GM12872 (cell line): ENCODE data around the gene DOCK9.

Source experiments
- TF ChIP-seq, protein P1 (sequence below): IDR thresholded peaks from 3 replicates; pipeline ENCODE4 v1.5.1; 2011; ENCODE audit warnings: low read depth, mild to moderate bottlenecking, low read length, moderate library complexity; ENCODE audit not compliant: insufficient read depth

DOCK9 gene

DNA sequence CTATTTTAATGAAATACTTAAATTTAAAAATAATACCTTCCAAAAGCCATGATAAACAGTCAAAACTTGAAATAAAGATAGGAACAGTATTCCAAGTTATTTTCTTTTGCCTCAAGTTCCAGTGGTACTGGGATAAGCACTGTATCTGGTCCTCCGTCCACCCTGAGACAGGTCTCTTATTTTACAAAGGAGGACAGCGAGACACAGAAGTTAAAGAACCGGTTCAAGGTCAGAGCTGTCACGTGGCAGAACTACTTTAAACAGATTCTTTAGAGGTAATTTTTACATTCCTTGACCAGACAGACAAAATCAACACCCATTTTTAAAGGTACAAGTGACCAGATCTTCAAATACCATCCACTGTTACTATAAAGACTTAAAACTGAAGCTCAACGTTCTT, 10.4 kb upstream of the DOCK9 start:
- TF ChIP-seq, protein P1, sequence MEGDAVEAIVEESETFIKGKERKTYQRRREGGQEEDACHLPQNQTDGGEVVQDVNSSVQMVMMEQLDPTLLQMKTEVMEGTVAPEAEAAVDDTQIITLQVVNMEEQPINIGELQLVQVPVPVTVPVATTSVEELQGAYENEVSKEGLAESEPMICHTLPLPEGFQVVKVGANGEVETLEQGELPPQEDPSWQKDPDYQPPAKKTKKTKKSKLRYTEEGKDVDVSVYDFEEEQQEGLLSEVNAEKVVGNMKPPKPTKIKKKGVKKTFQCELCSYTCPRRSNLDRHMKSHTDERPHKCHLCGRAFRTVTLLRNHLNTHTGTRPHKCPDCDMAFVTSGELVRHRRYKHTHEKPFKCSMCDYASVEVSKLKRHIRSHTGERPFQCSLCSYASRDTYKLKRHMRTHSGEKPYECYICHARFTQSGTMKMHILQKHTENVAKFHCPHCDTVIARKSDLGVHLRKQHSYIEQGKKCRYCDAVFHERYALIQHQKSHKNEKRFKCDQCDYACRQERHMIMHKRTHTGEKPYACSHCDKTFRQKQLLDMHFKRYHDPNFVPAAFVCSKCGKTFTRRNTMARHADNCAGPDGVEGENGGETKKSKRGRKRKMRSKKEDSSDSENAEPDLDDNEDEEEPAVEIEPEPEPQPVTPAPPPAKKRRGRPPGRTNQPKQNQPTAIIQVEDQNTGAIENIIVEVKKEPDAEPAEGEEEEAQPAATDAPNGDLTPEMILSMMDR: no peak

DNA sequence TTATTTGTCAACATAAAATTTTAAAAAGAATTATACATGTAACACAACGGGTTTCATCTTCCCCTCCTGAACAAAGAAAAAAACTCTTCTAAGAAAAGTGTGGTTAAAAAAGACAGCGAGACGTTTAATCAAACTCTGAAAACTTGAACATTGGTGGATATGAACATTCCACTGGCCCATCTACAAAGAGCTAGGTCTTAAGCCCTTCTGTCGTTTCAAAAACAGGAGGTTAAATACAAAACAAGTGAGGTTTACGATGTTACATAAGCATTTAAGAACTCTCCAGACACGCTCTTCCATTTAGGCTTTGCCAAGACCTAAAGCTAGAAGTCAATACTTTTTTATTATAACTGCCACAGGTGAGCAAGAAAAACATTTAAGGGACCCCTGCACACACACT, 9.4 kb upstream of the DOCK9 start:
- TF ChIP-seq, protein P1: no peak

DNA sequence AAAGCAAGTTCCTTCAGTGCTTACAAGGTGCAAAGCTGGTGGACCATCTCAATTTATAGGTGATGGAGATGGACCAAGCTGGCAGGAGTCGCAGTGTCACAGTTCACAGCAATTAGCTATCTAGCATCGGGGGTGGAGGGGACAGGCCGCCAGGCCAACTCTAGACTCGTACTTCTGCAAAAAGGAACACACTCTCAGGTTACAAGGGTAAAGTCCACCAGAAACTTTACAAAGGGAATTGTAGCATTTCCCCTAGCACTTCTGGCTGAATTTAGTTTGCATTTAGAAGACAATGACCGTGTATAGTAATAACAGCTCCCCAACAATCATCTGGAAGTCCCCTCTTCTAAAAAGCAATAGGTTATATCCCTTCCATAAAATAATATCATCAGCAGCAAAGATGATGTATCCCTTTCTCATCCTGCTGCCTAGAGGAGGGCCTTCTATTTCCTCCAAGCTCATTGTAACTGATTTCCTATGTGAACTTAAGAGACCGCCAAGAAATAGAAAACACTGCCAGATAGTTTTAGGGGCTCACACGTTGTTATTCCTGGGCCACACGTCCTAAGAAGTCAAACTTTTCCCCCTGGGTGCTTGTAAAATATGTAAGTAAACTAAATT, 8.5 kb upstream of the DOCK9 start:
- TF ChIP-seq, protein P1: no peak

DNA sequence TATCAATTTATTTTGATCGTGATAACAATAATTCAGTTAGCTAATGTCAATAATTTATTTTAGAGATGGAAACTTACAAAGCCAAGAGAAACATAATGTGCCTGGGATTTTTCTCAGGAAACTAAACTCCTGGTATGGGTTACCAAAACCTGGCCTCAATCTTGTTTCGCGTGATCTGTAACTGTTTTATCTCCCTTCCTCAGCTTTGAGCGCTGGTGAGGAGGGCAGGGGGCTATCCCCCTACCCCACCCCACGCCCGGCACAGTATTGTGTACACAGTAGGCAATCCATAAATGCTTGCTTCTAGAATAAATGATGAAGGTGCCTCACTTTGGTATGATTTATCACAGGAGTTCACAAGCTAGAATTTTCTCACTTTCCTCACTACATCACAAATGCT, 7.7 kb upstream of the DOCK9 start:
- TF ChIP-seq, protein P1: no peak

DNA sequence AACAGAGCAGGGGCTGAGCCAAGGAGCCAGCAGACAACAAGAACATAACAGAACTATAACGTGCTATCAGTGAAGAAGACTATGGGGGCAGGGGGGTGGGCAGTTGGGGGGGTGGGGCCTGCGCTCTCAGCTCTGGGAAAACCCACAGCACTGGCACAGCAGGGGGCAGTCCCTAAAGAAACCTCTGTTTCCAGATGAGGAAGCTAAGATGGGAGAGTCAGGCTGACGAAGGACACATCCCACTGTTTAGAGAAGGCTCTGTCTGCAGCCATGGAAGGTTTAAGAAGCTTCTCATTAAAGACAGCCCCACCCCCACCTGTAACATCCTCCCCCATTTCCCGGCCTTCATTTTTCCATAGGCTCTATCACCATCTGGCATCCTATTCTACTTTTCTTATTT, 7.1 kb upstream of the DOCK9 start:
- TF ChIP-seq, protein P1: no peak

DNA sequence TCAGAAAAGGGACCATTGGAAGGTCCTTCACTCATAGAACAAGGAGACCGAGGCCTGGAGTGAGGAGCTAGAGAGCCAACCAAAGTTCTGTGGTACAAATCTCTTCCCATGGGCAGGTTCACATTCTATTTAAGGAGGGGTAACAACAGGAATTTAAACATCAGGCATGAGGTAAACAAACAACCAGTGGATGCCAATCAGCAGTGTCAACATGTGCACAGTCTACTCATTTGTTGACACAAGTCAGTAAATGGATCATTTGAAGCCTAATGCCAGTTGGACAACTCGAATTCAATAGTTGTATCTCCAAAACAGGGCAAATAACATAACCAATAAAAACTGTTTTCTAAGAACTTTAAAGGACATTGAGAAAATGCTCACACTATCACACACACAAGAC, 6.3 kb upstream of the DOCK9 start:
- TF ChIP-seq, protein P1: no peak

DNA sequence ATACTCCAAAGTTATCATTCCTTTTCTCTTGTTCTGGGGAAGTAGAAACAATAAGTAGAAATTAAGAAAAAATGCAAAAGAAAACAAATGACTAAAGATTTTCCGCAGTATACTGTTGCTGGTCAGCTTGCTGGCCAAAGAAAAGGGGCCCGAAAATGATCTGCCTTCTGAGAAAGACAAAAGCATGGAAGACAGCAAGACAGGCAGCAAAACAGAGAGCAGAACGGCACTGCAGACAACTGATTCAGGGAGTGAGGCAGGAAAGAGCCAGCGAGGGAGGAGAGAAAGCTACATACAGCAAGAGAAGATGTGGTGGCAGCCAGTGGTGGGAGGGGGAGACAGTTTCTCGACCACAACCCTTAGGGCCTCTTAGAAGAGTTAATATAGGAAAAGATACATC, 5.3 kb upstream of the DOCK9 start:
- TF ChIP-seq, protein P1: no peak
